ENCODE results near the gene HOXA11. TPM values are rescaled to one million over a fixed set of nuclear protein-coding genes. Genes with fewer than 3 reads are reported as not detected.
A peak's percentile ranks its signal among the peaks of the same experiment; 100 is the strongest.

Gene HOXA11
- total and polyA plus RNA-seq, 5 donors from 2014 or later, result not detected

DNA sequence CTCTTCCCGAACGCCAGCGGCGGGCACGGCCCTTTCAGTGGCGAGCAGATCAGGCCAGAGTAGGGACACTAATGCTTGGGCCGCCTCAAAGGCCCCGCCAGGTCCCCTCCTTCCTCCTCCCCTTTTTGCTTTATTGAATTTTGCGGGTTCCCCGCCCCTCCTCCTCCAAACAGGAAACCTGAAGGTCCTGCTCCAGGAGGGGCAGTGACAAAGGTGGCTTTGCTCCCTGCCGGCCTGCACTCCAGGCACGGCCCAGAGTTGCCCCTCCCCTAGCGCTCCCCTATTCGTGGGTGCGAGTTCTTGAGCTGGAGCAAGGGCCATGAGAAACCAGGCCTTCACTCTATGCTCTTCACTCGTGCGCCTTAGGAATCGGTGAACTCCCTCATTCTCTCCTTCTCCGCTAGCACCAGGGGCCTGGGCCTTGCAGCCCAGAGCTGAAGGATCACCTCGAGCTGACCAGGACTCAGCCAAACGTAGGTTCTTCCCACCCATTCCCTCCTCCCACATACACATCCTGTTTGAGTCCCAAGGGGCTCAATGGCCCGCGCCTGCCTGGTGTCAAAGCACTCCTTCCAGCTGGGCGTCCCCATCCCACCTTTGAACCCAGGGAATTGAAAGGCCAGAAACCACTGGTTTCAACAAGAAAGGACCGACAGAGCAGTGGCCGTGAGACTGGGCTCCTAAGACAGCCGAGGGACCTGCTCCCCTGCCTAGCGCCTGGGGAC, 36.8 kb downstream of the HOXA11 start:
- no peak overlapping the region for H3K27ac Mint-ChIP-seq
- ATAC-seq (ENCODE audit: low read depth in 2 of 2), result no peak

GRCh38 chr7:27147199-27148030, 37.6 kb downstream of the HOXA11 start, which contains the start of gene HOXA6:
Gene HOXA6, minus strand, starts transcription at chr7:27147774. Its CDS starts 25 bp downstream, at chr7:27147749.
- Histone ChIP-seq H3K27ac (ENCODE audit: insufficient read depth, low read length, poor library complexity, severe bottlenecking) (no peak within 1 kb of the TSS), H3K9me3 (ENCODE audit: control insufficient read depth in 2 of 2, low read length in 2 of 2) (no peaks in the 10 kb centered on the region), H3K27me3 (ENCODE audit: control insufficient read depth, insufficient read depth, low read length) (peaks cover 41% of the 10 kb centered on the region), H3K36me3 (ENCODE audit: control insufficient read depth, insufficient read depth, low read length) (no peaks in the 10 kb centered on the region), H3K4me1 (ENCODE audit: control insufficient read depth, insufficient read depth, low read length, poor library complexity, severe bottlenecking) (peaks cover 24% of the 10 kb centered on the region), H3K4me3 (ENCODE audit: low read depth, low read length) (no peak within 1 kb of the TSS)
- Mint-ChIP-seq H3K9me3 (peaks cover 0 to 5% (median 0%) of the 10 kb centered on the region in 7 donors), H3K27ac (peak within 1 kb of the TSS in 1 of 3 donors; percentile 87), H3K4me1 (peaks cover 0 to 32% (median 17%) of the 10 kb centered on the region in 4 donors), H3K4me3 (peak within 1 kb of the TSS in 2 of 4 donors; percentile 36 to 56), H3K27me3 (peaks cover 69% of the 10 kb centered on the region), H3K36me3 (no peaks in the 10 kb centered on the region)
- DNase-seq, result no peak
- ATAC-seq (ENCODE audit: low read depth in 2 of 2), result no peak

More for the DNA sequence above, 36.8 kb downstream of the HOXA11 start:
- Mint-ChIP-seq H3K36me3 (no peaks in the 10 kb centered on the region), H3K27me3 (peaks cover 75% of the 10 kb centered on the region), H3K9me3 (peaks cover 0 to 5% (median 0%) of the 10 kb centered on the region in 7 donors), H3K4me3 (peak overlapping the region in 2 of 4 donors; percentile 36 to 56), H3K4me1 (peaks cover 0 to 34% (median 17%) of the 10 kb centered on the region in 4 donors)
- no peaks in the 10 kb centered on the region for H3K36me3 ChIP-seq (ENCODE audit: control insufficient read depth, insufficient read depth, low read length)
- no peak overlapping the region for H3K27ac ChIP-seq (ENCODE audit: insufficient read depth, low read length, poor library complexity, severe bottlenecking)
- no peak overlapping the region for H3K4me3 ChIP-seq (ENCODE audit: low read depth, low read length)
- peaks cover 29% of the 10 kb centered on the region for H3K4me1 ChIP-seq (ENCODE audit: control insufficient read depth, insufficient read depth, low read length, poor library complexity, severe bottlenecking)
- peaks cover 46% of the 10 kb centered on the region for H3K27me3 ChIP-seq (ENCODE audit: control insufficient read depth, insufficient read depth, low read length)
- H3K9me3 ChIP-seq (ENCODE audit: control insufficient read depth in 2 of 2, low read length in 2 of 2), result no peaks in the 10 kb centered on the region
- no peak for DNase-seq

GRCh38 chr7:27146491-27147198, 38.4 kb downstream of the HOXA11 start:
- Mint-ChIP-seq H3K36me3 (no peaks in the 10 kb centered on the region), H3K27me3 (peaks cover 67% of the 10 kb centered on the region), H3K9me3 (peaks cover 0 to 5% (median 0%) of the 10 kb centered on the region in 7 donors), H3K27ac (no peak overlapping the region), H3K4me3 (peak overlapping the region in 1 of 4 donors; percentile 3), H3K4me1 (peaks cover 0 to 25% (median 14%) of the 10 kb centered on the region in 4 donors)
- H3K4me3 ChIP-seq (ENCODE audit: low read depth, low read length), result no peak overlapping the region
- peaks cover 33% of the 10 kb centered on the region for H3K27me3 ChIP-seq (ENCODE audit: control insufficient read depth, insufficient read depth, low read length)
- DNase-seq (no peak), ATAC-seq (ENCODE audit: low read depth in 2 of 2) (no peak)
- H3K9me3 ChIP-seq (ENCODE audit: control insufficient read depth in 2 of 2, low read length in 2 of 2), result no peaks in the 10 kb centered on the region
- peaks cover 17% of the 10 kb centered on the region for H3K4me1 ChIP-seq (ENCODE audit: control insufficient read depth, insufficient read depth, low read length, poor library complexity, severe bottlenecking)
- no peaks in the 10 kb centered on the region for H3K36me3 ChIP-seq (ENCODE audit: control insufficient read depth, insufficient read depth, low read length)
- no peak overlapping the region for H3K27ac ChIP-seq (ENCODE audit: insufficient read depth, low read length, poor library complexity, severe bottlenecking)

DNA sequence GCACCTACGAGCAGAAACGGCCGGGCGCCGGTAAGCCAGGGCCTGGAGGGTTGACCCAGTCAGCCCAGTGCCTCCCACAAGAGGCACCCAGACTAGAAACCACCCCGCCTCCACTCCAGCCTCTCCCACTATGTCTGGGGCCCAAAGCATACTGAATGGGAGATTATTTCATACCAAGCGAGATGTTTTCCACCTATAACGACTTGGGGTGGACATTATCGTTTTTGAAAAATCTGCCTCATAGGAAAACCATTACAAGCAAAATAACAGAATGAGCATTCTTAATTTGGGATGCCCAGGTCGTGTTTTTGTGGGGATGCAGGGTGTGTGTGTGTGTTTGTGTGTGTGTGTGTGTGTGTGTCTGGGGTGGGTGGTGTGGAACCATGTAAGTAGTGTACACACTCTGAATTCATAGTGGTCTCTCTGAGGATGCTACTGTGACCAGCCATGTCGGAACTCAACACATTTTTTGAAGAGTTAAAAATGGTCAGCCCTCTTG, 39.1 kb downstream of the HOXA11 start:
- ATAC-seq (ENCODE audit: low read depth in 2 of 2) (no peak), DNase-seq (no peak)
- peaks cover 0 to 18% (median 9%) of the 10 kb centered on the region in 4 donors for H3K4me1 Mint-ChIP-seq
- Histone ChIP-seq H3K4me1 (ENCODE audit: control insufficient read depth, insufficient read depth, low read length, poor library complexity, severe bottlenecking) (peaks cover 10% of the 10 kb centered on the region), H3K36me3 (ENCODE audit: control insufficient read depth, insufficient read depth, low read length) (no peaks in the 10 kb centered on the region), H3K4me3 (ENCODE audit: low read depth, low read length) (no peak overlapping the region), H3K27me3 (ENCODE audit: control insufficient read depth, insufficient read depth, low read length) (peaks cover 28% of the 10 kb centered on the region), H3K9me3 (ENCODE audit: control insufficient read depth in 2 of 2, low read length in 2 of 2) (no peaks in the 10 kb centered on the region), H3K27ac (ENCODE audit: insufficient read depth, low read length, poor library complexity, severe bottlenecking) (no peak overlapping the region)
- H3K9me3 Mint-ChIP-seq, result peaks cover 0 to 2% (median 0%) of the 10 kb centered on the region in 7 donors
- H3K36me3 Mint-ChIP-seq, result no peaks in the 10 kb centered on the region
- H3K4me3 Mint-ChIP-seq, result no peak overlapping the region
- H3K27ac Mint-ChIP-seq, result no peak overlapping the region
- peaks cover 66% of the 10 kb centered on the region for H3K27me3 Mint-ChIP-seq

DNA sequence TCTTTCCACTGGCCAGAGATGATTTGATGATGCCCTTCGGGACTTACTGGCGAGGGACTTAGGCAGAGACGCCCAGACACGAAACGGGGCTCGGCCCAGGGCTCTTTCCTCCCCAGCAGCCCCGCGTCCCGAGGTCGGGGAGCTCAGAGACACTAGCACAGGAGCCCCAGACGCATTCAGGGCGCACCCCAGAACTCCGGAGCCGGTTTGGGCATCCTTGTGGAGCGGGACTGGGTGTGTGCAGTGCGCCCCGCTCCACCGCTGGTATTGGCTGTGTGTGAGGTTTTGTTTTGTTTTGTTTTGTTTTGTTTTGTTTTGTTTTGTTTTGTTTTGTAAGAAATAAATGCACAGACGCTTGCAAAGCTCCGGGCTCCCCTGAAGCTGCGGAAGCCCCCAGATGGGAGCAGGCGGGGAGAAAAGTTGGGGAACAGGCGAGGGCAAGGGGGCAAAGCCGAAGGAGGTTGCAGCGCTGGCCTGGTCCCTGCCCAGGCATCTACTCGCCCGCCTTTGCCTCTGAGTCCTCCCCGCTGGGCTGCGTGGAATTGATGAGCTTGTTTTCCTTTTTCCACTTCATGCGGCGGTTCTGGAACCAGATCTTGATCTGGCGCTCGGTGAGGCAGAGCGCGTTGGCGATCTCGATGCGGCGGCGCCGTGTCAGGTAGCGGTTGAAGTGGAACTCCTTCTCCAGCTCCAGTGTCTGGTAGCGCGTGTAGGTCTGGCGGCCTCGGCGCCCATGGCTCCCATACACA, 39.7 kb downstream of the HOXA11 start:
- Histone ChIP-seq H3K4me3 (ENCODE audit: low read depth, low read length) (no peak overlapping the region), H3K36me3 (ENCODE audit: control insufficient read depth, insufficient read depth, low read length) (no peaks in the 10 kb centered on the region), H3K27ac (ENCODE audit: insufficient read depth, low read length, poor library complexity, severe bottlenecking) (no peak overlapping the region), H3K27me3 (ENCODE audit: control insufficient read depth, insufficient read depth, low read length) (peaks cover 25% of the 10 kb centered on the region), H3K4me1 (ENCODE audit: control insufficient read depth, insufficient read depth, low read length, poor library complexity, severe bottlenecking) (peaks cover 4% of the 10 kb centered on the region), H3K9me3 (ENCODE audit: control insufficient read depth in 2 of 2, low read length in 2 of 2) (no peaks in the 10 kb centered on the region)
- DNase-seq (no peak), ATAC-seq (ENCODE audit: low read depth in 2 of 2) (no peak)
- Mint-ChIP-seq H3K9me3 (peaks cover 0 to 2% (median 0%) of the 10 kb centered on the region in 7 donors), H3K4me1 (peaks cover 0 to 13% (median 5%) of the 10 kb centered on the region in 4 donors), H3K27me3 (peaks cover 60% of the 10 kb centered on the region), H3K27ac (no peak overlapping the region), H3K36me3 (no peaks in the 10 kb centered on the region), H3K4me3 (no peak overlapping the region)

DNA sequence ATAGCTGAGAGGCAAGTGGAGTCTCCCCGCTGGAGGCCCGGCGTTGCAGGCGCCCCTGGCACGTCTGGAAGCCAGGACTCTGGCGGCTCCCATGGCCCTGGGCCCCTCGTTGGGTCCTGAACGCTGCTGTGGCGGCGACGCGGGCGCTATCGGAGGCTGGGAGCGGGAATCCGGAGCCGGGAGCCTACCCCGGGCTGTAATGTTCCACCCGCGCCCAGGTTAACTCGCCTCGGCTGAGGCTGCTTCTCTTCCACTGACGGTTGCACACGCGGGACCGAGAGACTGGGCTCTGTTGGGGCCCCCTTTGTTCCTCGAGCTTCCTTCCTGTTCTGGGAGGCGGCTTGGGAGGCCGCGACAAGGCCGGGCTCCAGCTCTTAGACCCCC, 40.3 kb downstream of the HOXA11 start:
- Histone ChIP-seq H3K36me3 (ENCODE audit: control insufficient read depth, insufficient read depth, low read length) (no peaks in the 10 kb centered on the region), H3K9me3 (ENCODE audit: control insufficient read depth in 2 of 2, low read length in 2 of 2) (no peaks in the 10 kb centered on the region), H3K4me3 (ENCODE audit: low read depth, low read length) (no peak overlapping the region), H3K27me3 (ENCODE audit: control insufficient read depth, insufficient read depth, low read length) (peaks cover 22% of the 10 kb centered on the region), H3K4me1 (ENCODE audit: control insufficient read depth, insufficient read depth, low read length, poor library complexity, severe bottlenecking) (peaks cover 4% of the 10 kb centered on the region), H3K27ac (ENCODE audit: insufficient read depth, low read length, poor library complexity, severe bottlenecking) (no peak overlapping the region)
- ATAC-seq (ENCODE audit: low read depth in 2 of 2), result no peak
- Mint-ChIP-seq H3K4me1 (peaks cover 0 to 11% (median 4%) of the 10 kb centered on the region in 4 donors), H3K36me3 (no peaks in the 10 kb centered on the region), H3K27me3 (peaks cover 59% of the 10 kb centered on the region), H3K27ac (no peak overlapping the region), H3K4me3 (no peak overlapping the region), H3K9me3 (peaks cover 0 to 2% (median 0%) of the 10 kb centered on the region in 7 donors)
- no peak for DNase-seq
